GM12878 (cell line): ENCODE results near the gene LUZP2.

Source experiments
- CTCF ChIP-seq, 3 experiments: IDR thresholded peaks in 2 of 3; conservative IDR thresholded peaks in 1 of 3; 2 replicates each; pipeline ENCODE4 v1.5.1; 2011; ENCODE audit warnings: low read depth in 3 of 3, low read length in 3 of 3, mild to moderate bottlenecking in 3 of 3, control low read depth in 2 of 3, moderate library complexity in 2 of 3, inconsistent platforms in 1 of 3, mixed read lengths in 1 of 3; ENCODE audit not compliant: control insufficient read depth in 2 of 3, insufficient read depth in 1 of 3; ENCODE audit errors: extremely low read depth in 1 of 3
- EGR1 ChIP-seq, 2 experiments: IDR thresholded peaks; 1 replicate in 1 of 2; 2 replicates in 1 of 2; pipeline ENCODE4 v1.6.1; 2011 to 2012; ENCODE audit warnings: low read depth in 2 of 2, low read length in 2 of 2, borderline replicate concordance in 1 of 2, mild to moderate bottlenecking in 1 of 2, moderate library complexity in 1 of 2
- MEF2A ChIP-seq: IDR thresholded peaks from 2 replicates; pipeline ENCODE4 v1.6.1; 2011; ENCODE audit warnings: low read depth, mild to moderate bottlenecking, low read length, moderate library complexity; ENCODE audit not compliant: insufficient read depth
- MTA2 ChIP-seq: fragments of 450-650 bp; IDR thresholded peaks from 2 replicates; pipeline ENCODE4 v1.6.1; 2016; ENCODE audit warnings: low read depth, mild to moderate bottlenecking, moderate library complexity
- NFYA ChIP-seq: IDR thresholded peaks from 2 replicates; pipeline ENCODE4 v1.6.1; 2011; ENCODE audit warnings: low read depth, mild to moderate bottlenecking, low read length, improper control_type of control experiment, borderline replicate concordance
- SUZ12 ChIP-seq: fragments of 200-600 bp; sonication (generic); IDR thresholded peaks from one replicate; pipeline ENCODE4 v1.6.1; 2018; ENCODE audit warnings: antibody characterized with exemption, mild to moderate bottlenecking; ENCODE audit not compliant: unreplicated experiment
- ZNF384 ChIP-seq: IDR thresholded peaks from 2 replicates; pipeline ENCODE4 v1.6.1; 2012; ENCODE audit warnings: low read depth, mild to moderate bottlenecking, low read length, improper control_type of control experiment, borderline replicate concordance

GRCh38 chr11:24844406-24844805 lies 347.6 kb downstream of the LUZP2 start:
- TF ChIP-seq CTCF (IDR thresholded peaks at IDR 0.05 in 2 of 3, conservative IDR thresholded peaks at IDR 0.05 in 1 of 3; ENCODE audit: control insufficient read depth in 2 of 3, extremely low read depth in 1 of 3, insufficient read depth in 1 of 3, low read depth in 3 of 3, low read length in 3 of 3) = no peak
- TF ChIP-seq MEF2A = no peak
- TF ChIP-seq NFYA = no peak
- no peak for TF ChIP-seq EGR1 (IDR thresholded peaks at IDR 0.05; ENCODE audit: borderline replicate concordance in 1 of 2, low read depth in 2 of 2, low read length in 2 of 2)
- no peak for TF ChIP-seq SUZ12
- no peak for TF ChIP-seq MTA2
- TF ChIP-seq ZNF384 = no peak
